ENCODE measurements around the gene CDYL.

CDYL gene

GRCh38 chr6:4776131-4776492, at the start of gene CDYL:
CDYL (plus strand) TSS chr6:4776404; CDS start chr6:4776784, 380 bp downstream.
- peak; percentile 60 to 85 (median 70) for DNase-seq (ENCODE audit: low read depth in 2 of 3, low spot score in 2 of 3)

- no peak for DNase-seq (ENCODE audit: low read depth in 2 of 3, low spot score in 2 of 3)
Observed at GRCh38 chr6:4726645-4727044, 49.6 kb upstream of the CDYL start.

- no peak for DNase-seq (ENCODE audit: low read depth in 2 of 3, low spot score in 2 of 3)
Observed at GRCh38 chr6:4727217-4727616, 49.0 kb upstream of the CDYL start.

- peak in 1 of 3 experiments; percentile 2 for DNase-seq (ENCODE audit: low read depth in 2 of 3, low spot score in 2 of 3)
Observed at GRCh38 chr6:4727671-4728435, 48.4 kb upstream of the CDYL start.

- no peak for DNase-seq (ENCODE audit: low read depth in 2 of 3, low spot score in 2 of 3)
Observed at GRCh38 chr6:4728436-4728769, 47.8 kb upstream of the CDYL start.

GRCh38 chr6:4728926-4729325, 47.3 kb upstream of the CDYL start:
- DNase-seq (ENCODE audit: low read depth in 2 of 3, low spot score in 2 of 3), result no peak

GRCh38 chr6:4731996-4732395, 44.2 kb upstream of the CDYL start:
- no peak for DNase-seq (ENCODE audit: low read depth in 2 of 3, low spot score in 2 of 3)

- DNase-seq (ENCODE audit: low read depth in 2 of 3, low spot score in 2 of 3), result no peak
Observed at GRCh38 chr6:4732691-4733315, 43.4 kb upstream of the CDYL start.

- no peak for DNase-seq (ENCODE audit: low read depth in 2 of 3, low spot score in 2 of 3)
Observed at GRCh38 chr6:4736371-4736873, 39.8 kb upstream of the CDYL start.

GRCh38 chr6:4740032-4740431, 36.2 kb upstream of the CDYL start:
- no peak for DNase-seq (ENCODE audit: low read depth in 2 of 3, low spot score in 2 of 3)

GRCh38 chr6:4743062-4743461, 33.1 kb upstream of the CDYL start:
- no peak for DNase-seq (ENCODE audit: low read depth in 2 of 3, low spot score in 2 of 3)

GRCh38 chr6:4743926-4744325, 32.3 kb upstream of the CDYL start:
- no peak for DNase-seq (ENCODE audit: low read depth in 2 of 3, low spot score in 2 of 3)

- no peak for DNase-seq (ENCODE audit: low read depth in 2 of 3, low spot score in 2 of 3)
Observed at GRCh38 chr6:4747588-4747987, 28.6 kb upstream of the CDYL start.

- DNase-seq (ENCODE audit: low read depth in 2 of 3, low spot score in 2 of 3), result no peak
Observed at GRCh38 chr6:4751823-4752464, 24.3 kb upstream of the CDYL start.

- DNase-seq (ENCODE audit: low read depth in 2 of 3, low spot score in 2 of 3), result no peak
Observed at GRCh38 chr6:4756247-4756646, 20.0 kb upstream of the CDYL start.

GRCh38 chr6:4759997-4760396, 16.2 kb upstream of the CDYL start:
- no peak for DNase-seq (ENCODE audit: low read depth in 2 of 3, low spot score in 2 of 3)

- no peak for DNase-seq (ENCODE audit: low read depth in 2 of 3, low spot score in 2 of 3)
Observed at GRCh38 chr6:4760773-4761172, 15.4 kb upstream of the CDYL start.

- DNase-seq (ENCODE audit: low read depth in 2 of 3, low spot score in 2 of 3), result no peak
Observed at GRCh38 chr6:4762294-4762693, 13.9 kb upstream of the CDYL start.

GRCh38 chr6:4763921-4764320, 12.3 kb upstream of the CDYL start:
- DNase-seq (ENCODE audit: low read depth in 2 of 3, low spot score in 2 of 3), result no peak

GRCh38 chr6:4768815-4769214, 7.4 kb upstream of the CDYL start:
- DNase-seq (ENCODE audit: low read depth in 2 of 3, low spot score in 2 of 3), result no peak

- no peak for DNase-seq (ENCODE audit: low read depth in 2 of 3, low spot score in 2 of 3)
Observed at GRCh38 chr6:4772750-4773149, 3.5 kb upstream of the CDYL start.

GRCh38 chr6:4773181-4773580, 3.0 kb upstream of the CDYL start:
- DNase-seq (ENCODE audit: low read depth in 2 of 3, low spot score in 2 of 3), result no peak

Measured in activated CD8-positive, alpha-beta memory T cell treated with anti-CD3 and anti-CD28 coated beads for 48 hours (primary cell).